Smooth muscle cell (in vitro differentiated cells): ENCODE data around the gene CACNG3. TPM values are rescaled to one million over a fixed set of nuclear protein-coding genes. Genes with fewer than 3 reads are reported as not detected.

ENCODE experiments used
- DNase-seq: peaks from one replicate; lab custom pipeline; 2025; ENCODE audit not compliant: unreplicated experiment; lab: John Stamatoyannopoulos, UW
- H2AFZ ChIP-seq: fragments of 200-600 bp; sonication (generic); 2 replicates; pipeline ENCODE4 v1.6.0; 2016; ENCODE audit warnings: antibody characterized with exemption, low read depth, mild to moderate bottlenecking
- H3F3A ChIP-seq: fragments of 200-600 bp; sonication (generic); 2 replicates; pipeline ENCODE4 v1.6.0; 2017; ENCODE audit warnings: antibody characterized with exemption, low read depth
- H3K27ac ChIP-seq: fragments of 200-600 bp; sonication (generic); 2 replicates; pipeline ENCODE4 v1.5.1; 2016; ENCODE audit warnings: low read depth, mild to moderate bottlenecking
- H3K27me3 ChIP-seq: fragments of 200-600 bp; sonication (generic); 2 replicates; pipeline ENCODE4 v1.6.1; 2016; ENCODE audit warnings: low read depth, mild to moderate bottlenecking
- H3K36me3 ChIP-seq: fragments of 200-600 bp; sonication (generic); 2 replicates; pipeline ENCODE4 v1.5.1; 2016; ENCODE audit warnings: low read depth
- H3K4me1 ChIP-seq: fragments of 200-600 bp; sonication (generic); 2 replicates; pipeline ENCODE4 v1.5.1; 2016; ENCODE audit warnings: low read depth
- H3K4me2 ChIP-seq: fragments of 200-600 bp; sonication (generic); 2 replicates; pipeline ENCODE4 v1.6.0; 2016; ENCODE audit warnings: mild to moderate bottlenecking
- H3K4me3 ChIP-seq: fragments of 200-600 bp; sonication (generic); 2 replicates; pipeline ENCODE4 v1.5.1; 2016; ENCODE audit warnings: mild to moderate bottlenecking
- H3K79me2 ChIP-seq: fragments of 200-600 bp; sonication (generic); 2 replicates; pipeline ENCODE4 v1.6.0; 2016; ENCODE audit warnings: low read depth, mild to moderate bottlenecking
- H3K9ac ChIP-seq: fragments of 200-600 bp; sonication (generic); 2 replicates; pipeline ENCODE4 v1.6.0; 2016; ENCODE audit warnings: low read depth
- H3K9me3 ChIP-seq: fragments of 200-600 bp; sonication (generic); replicated peaks from 2 replicates; pipeline ENCODE4 v1.5.1; 2016; ENCODE audit warnings: low read depth
- H4K20me1 ChIP-seq: fragments of 200-600 bp; sonication (generic); 2 replicates; pipeline ENCODE4 v1.6.0; 2016; ENCODE audit warnings: low read depth
- WGBS: methylation state at CpG from one replicate; pipeline ENCODE4 v1.1.7; 2016; ENCODE audit warnings: low lambda C conversion rate; 5-methylcytosine and 5-hydroxymethylcytosine counted together
- polyA plus RNA-seq: library from polyadenylated mRNA; unstranded; fragments of >200 nt; fragmentation: Nextera tagmentation; extraction: Ambion mirVana; gene quantifications from 2 replicates; pipeline ENCODE4 v1.2.1, GENCODE V29; 2016
- total RNA-seq: library from RNA; depleted of rRNA; stranded (reverse); fragments of >200 nt; gene quantifications from 2 replicates; pipeline ENCODE4 v1.2.3, GENCODE V29; 2014
- TF ChIP-seq, protein P1 (sequence below): fragments of 200-600 bp; sonication (generic); IDR thresholded peaks from 2 replicates; pipeline ENCODE4 v1.5.1; 2017; ENCODE audit warnings: borderline replicate concordance, mild to moderate bottlenecking, antibody characterized with exemption; ENCODE audit not compliant: insufficient read depth, poor library complexity, severe bottlenecking

CACNG3 gene
- total and polyA plus RNA-seq, 2 experiments from 2014 or later, result not detected

DNA sequence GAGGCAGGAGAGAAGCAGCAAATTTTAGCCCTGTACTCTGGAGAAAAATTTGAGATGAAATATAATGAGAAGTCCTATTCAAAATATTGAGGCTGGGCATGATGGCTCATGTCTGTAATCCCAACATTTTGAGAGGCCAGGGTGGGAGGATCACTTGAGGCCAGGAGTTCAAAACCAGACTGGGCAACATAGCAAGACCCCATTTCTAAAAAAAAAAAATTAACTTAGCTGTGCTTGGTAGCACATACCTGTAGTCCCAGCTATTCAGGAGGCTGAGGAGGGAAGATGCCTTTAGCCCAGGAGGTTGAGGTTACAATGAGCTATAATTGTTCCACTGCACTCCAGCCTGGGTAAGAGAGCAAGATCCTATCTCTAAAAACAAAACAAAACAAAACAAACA is 103.4 kb downstream of the CACNG3 start:
- H3K9me3 ChIP-seq, result no peaks in the 10 kb centered on the region
- H3K79me2 ChIP-seq, result no peaks in the 10 kb centered on the region
- H3F3A ChIP-seq, result no peaks in the 10 kb centered on the region
- no peaks in the 10 kb centered on the region for H4K20me1 ChIP-seq
- H3K27ac ChIP-seq, result no peak overlapping the region
- no peaks in the 10 kb centered on the region for H3K36me3 ChIP-seq
- H3K27me3 ChIP-seq, result no peaks in the 10 kb centered on the region
- no peak overlapping the region for H2AFZ ChIP-seq
- no peaks in the 10 kb centered on the region for H3K4me1 ChIP-seq
- TF ChIP-seq, protein P1, sequence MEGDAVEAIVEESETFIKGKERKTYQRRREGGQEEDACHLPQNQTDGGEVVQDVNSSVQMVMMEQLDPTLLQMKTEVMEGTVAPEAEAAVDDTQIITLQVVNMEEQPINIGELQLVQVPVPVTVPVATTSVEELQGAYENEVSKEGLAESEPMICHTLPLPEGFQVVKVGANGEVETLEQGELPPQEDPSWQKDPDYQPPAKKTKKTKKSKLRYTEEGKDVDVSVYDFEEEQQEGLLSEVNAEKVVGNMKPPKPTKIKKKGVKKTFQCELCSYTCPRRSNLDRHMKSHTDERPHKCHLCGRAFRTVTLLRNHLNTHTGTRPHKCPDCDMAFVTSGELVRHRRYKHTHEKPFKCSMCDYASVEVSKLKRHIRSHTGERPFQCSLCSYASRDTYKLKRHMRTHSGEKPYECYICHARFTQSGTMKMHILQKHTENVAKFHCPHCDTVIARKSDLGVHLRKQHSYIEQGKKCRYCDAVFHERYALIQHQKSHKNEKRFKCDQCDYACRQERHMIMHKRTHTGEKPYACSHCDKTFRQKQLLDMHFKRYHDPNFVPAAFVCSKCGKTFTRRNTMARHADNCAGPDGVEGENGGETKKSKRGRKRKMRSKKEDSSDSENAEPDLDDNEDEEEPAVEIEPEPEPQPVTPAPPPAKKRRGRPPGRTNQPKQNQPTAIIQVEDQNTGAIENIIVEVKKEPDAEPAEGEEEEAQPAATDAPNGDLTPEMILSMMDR, result no peak
- DNase-seq, result no peak
- no peak overlapping the region for H3K9ac ChIP-seq
- no peak overlapping the region for H3K4me2 ChIP-seq
- H3K4me3 ChIP-seq, result no peak overlapping the region

DNA sequence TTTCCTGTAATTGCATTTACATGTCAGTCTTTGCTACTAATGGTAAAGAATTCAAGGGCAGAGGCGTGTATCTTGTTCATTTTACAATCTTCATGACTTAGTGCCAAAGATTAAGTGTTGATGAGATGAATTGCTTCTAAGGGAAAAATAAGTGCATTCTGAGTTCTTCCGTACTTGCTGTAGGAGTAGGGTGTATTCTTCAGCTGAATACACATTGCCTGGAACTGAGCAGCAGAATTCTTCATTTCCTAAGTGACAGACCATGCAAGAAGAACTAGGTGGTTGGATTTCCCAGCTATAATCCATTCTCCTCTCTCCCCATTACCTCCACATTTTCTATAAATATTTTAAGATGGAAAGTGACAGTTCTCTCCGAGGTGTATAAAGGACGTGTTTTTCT is 104.8 kb downstream of the CACNG3 start:
- no peak overlapping the region for H2AFZ ChIP-seq
- H3K4me2 ChIP-seq, result no peak overlapping the region
- no peaks in the 10 kb centered on the region for H3K4me1 ChIP-seq
- no peak for DNase-seq
- H3K79me2 ChIP-seq, result no peaks in the 10 kb centered on the region
- H3K9me3 ChIP-seq, result no peaks in the 10 kb centered on the region
- TF ChIP-seq, protein P1, result no peak
- no peaks in the 10 kb centered on the region for H4K20me1 ChIP-seq
- WGBS, result 87% methylated on average over 4 of the region's 4 CpGs
- H3F3A ChIP-seq, result no peaks in the 10 kb centered on the region
- H3K4me3 ChIP-seq, result no peak overlapping the region
- no peak overlapping the region for H3K9ac ChIP-seq
- H3K36me3 ChIP-seq, result no peaks in the 10 kb centered on the region
- H3K27ac ChIP-seq, result no peak overlapping the region
- H3K27me3 ChIP-seq, result peaks cover 3% of the 10 kb centered on the region

DNA sequence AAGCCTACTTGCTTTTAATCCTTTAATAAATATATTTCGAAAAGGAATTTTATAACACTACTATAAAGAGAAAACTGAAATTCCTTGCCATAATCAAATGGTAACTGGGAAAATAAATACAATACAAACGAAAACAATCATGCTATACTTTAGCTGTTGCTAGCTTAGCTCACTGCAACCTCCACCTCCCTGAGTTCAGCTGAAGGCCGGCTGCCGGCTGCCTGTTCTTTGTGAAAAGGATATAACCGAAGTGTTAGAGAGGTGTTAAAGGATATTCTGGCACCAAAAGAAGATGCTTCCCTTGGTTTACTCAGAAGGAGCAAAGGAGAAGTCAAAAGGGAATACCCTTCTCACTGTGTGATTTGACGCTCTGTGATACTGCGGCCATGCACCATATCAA is 108.5 kb downstream of the CACNG3 start:
- Histone ChIP-seq H2AFZ (no peak overlapping the region), H4K20me1 (no peaks in the 10 kb centered on the region), H3K9ac (no peak overlapping the region), H3K4me1 (no peaks in the 10 kb centered on the region), H3F3A (no peaks in the 10 kb centered on the region), H3K79me2 (no peaks in the 10 kb centered on the region), H3K27me3 (peaks cover 8% of the 10 kb centered on the region), H3K9me3 (no peaks in the 10 kb centered on the region), H3K27ac (no peak overlapping the region), H3K4me3 (no peak overlapping the region), H3K36me3 (no peaks in the 10 kb centered on the region), H3K4me2 (no peak overlapping the region)
- WGBS, result 93% methylated on average over 7 of the region's 7 CpGs
- TF ChIP-seq, protein P1, result no peak
- DNase-seq, result no peak

DNA sequence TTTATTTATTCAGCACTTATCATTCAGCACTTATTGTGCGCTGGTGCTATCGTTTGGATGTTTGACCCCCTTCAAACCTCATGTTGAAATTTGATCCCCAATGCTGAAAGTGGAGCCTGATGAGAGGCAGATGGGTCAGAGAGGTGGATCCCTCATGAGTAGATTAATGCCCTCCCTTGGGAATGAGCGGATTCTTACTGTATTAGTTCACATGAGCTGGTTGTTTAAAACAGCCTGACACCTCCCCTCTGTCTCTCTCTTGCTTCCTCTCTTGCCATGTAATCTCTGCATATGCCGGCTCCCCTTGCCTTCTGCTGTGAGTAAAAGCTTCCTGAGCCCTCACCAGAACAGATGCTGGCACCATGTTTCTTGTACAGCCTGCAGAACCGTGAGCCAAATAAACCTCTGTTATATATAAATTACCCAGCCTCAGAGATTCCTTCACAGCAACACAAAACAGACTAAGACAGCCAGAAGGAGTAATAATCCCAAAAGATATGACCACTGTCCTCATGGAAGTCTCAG is 111.1 kb downstream of the CACNG3 start:
- Histone ChIP-seq H3K4me2 (no peak overlapping the region), H3K9ac (no peak overlapping the region), H3K4me3 (no peak overlapping the region), H3K9me3 (no peaks in the 10 kb centered on the region), H3K4me1 (no peaks in the 10 kb centered on the region), H3K27me3 (peaks cover 8% of the 10 kb centered on the region), H3K79me2 (no peaks in the 10 kb centered on the region), H4K20me1 (no peaks in the 10 kb centered on the region), H3K27ac (no peak overlapping the region), H3F3A (no peaks in the 10 kb centered on the region), H2AFZ (no peak overlapping the region), H3K36me3 (no peaks in the 10 kb centered on the region)
- DNase-seq, result no peak
- 84% methylated on average over 5 of the region's 5 CpGs for WGBS
- TF ChIP-seq, protein P1, result no peak
